ENCODE results near the gene SERTAD2. TPM values are rescaled to one million over a fixed set of nuclear protein-coding genes. Genes with fewer than 3 reads are reported as not detected.

The SERTAD2 gene
- total RNA-seq, 2 experiments from 2014 or later, result 50.5 to 54.1 TPM

GRCh38 chr2:64587561-64587960 is 66.2 kb downstream of the SERTAD2 start:
- Mint-ChIP-seq H3K4me3 (no peak overlapping the region), H3K27ac (no peak overlapping the region), H3K4me1 (ENCODE audit: low read depth) (no peaks in the 10 kb centered on the region), H3K27me3 (no peaks in the 10 kb centered on the region), H3K9me3 (no peaks in the 10 kb centered on the region), H3K36me3 (ENCODE audit: low read depth) (peaks cover 57% of the 10 kb centered on the region)
- H3K9me3 ChIP-seq (ENCODE audit: control insufficient read depth in 1 of 2, insufficient read depth in 1 of 2, low read length in 2 of 2), result no peaks in the 10 kb centered on the region
- ChIA-PET POLR2A (interaction anchor here (0.9 to 1.6 kb wide), 6 partner anchors 19 to 276 kb away, joined by 3 to 5 read pairs (median 4); partner anchors contain the start of genes AFTPH and SERTAD2), CTCF (interaction anchor here (0.6 to 1.6 kb wide), 10 partner anchors 8 to 285 kb away, joined by 3 to 8 read pairs (median 4); no protein-coding TSS in a partner anchor)
- no peak for ATAC-seq (ENCODE audit: poor library complexity)
- H3K36me3 ChIP-seq (ENCODE audit: insufficient read depth, low read length), result peaks cover 63% of the 10 kb centered on the region
- no peak overlapping the region for H3K4me3 ChIP-seq (ENCODE audit: low read length)
- intact Hi-C loops (cut with DNase I, micrococcal nuclease), result loop anchor here (1.0 to 2.0 kb wide), 3 partner anchors 59 to 286 kb away; no protein-coding TSS in a partner anchor
- no peaks in the 10 kb centered on the region for H3K4me1 ChIP-seq (ENCODE audit: insufficient read depth, low read length)
- no peak for TF ChIP-seq CTCF (IDR thresholded peaks at IDR 0.05)
- H3K27ac ChIP-seq (ENCODE audit: low read depth in 1 of 2, low read length in 2 of 2), result no peak overlapping the region
- DNase-seq, result no peak
- no peaks in the 10 kb centered on the region for H3K27me3 ChIP-seq (ENCODE audit: control insufficient read depth in 1 of 2, insufficient read depth in 2 of 2, low read length in 2 of 2)

DNA sequence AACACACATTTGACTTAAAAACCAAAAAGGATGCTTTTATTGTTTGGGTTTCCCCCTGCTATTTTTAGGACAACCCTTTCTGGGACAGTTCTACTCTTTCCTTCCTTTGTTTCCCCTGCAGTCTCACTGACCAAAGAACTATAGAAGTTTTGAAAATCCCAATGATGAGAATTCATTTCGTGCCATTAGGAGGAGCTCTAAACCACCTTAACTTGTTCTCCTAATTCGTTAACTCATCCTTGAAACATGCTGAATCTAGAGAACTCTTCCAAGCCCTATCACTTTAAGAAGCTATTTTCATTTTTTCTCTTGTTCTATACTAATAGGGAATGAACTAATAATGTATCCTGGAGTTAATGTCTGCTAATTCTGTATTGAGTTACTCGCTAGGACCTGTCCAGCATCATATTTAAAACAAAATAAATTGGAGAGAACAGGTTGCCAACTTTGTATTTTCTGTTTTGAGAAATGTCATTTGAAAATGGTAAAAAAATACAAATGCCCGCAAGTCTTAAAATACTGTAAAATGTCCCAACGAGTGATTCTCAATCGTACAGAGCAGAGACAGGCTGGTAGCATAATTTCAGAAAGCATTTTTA is 66.7 kb downstream of the SERTAD2 start:
- no peaks in the 10 kb centered on the region for H3K9me3 ChIP-seq (ENCODE audit: control insufficient read depth in 1 of 2, insufficient read depth in 1 of 2, low read length in 2 of 2)
- Mint-ChIP-seq H3K4me3 (no peak overlapping the region), H3K4me1 (ENCODE audit: low read depth) (no peaks in the 10 kb centered on the region), H3K27me3 (no peaks in the 10 kb centered on the region), H3K27ac (no peak overlapping the region), H3K36me3 (ENCODE audit: low read depth) (peaks cover 54% of the 10 kb centered on the region), H3K9me3 (no peaks in the 10 kb centered on the region)
- DNase-seq (peak in 3 of 14 experiments; percentile 48 to 71 (median 68)), ATAC-seq (ENCODE audit: poor library complexity) (peak; percentile 72)
- intact Hi-C loops (cut with DNase I, micrococcal nuclease), result loop anchor here (1.0 to 2.0 kb wide), 3 partner anchors 60 to 286 kb away; no protein-coding TSS in a partner anchor
- no peak overlapping the region for H3K27ac ChIP-seq (ENCODE audit: low read depth in 1 of 2, low read length in 2 of 2)
- ChIA-PET CTCF (interaction anchor here (0.6 to 1.6 kb wide), 10 partner anchors 9 to 286 kb away, joined by 3 to 8 read pairs (median 4); no protein-coding TSS in a partner anchor), POLR2A (interaction anchor here (0.9 to 1.6 kb wide), 6 partner anchors 20 to 277 kb away, joined by 3 to 5 read pairs (median 4); partner anchors contain the start of genes AFTPH and SERTAD2)
- no peaks in the 10 kb centered on the region for H3K4me1 ChIP-seq (ENCODE audit: insufficient read depth, low read length)
- peak; percentile 67 for TF ChIP-seq CTCF (IDR thresholded peaks at IDR 0.05)
- H3K27me3 ChIP-seq (ENCODE audit: control insufficient read depth in 1 of 2, insufficient read depth in 2 of 2, low read length in 2 of 2), result no peaks in the 10 kb centered on the region
- no peak overlapping the region for H3K4me3 ChIP-seq (ENCODE audit: low read length)
- peaks cover 61% of the 10 kb centered on the region for H3K36me3 ChIP-seq (ENCODE audit: insufficient read depth, low read length)

DNA sequence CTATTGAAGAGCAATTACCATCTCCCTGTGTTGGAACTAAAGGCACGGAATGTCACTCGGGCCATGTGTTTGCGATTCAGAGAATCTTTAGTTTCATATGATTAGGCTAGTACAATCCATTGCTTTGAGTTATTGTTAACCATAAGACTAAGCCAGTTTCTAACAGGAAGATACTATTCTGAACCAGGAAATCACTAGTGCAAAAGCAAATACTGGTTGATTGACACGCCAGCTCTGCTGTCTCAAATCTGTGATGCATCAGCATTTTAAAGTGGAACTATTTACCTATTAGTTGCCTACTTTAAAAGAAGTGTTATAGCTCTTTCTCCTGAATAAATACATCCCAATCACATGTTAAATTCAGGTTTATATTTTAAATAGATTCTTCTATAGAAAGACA is 67.7 kb downstream of the SERTAD2 start:
- no peak overlapping the region for H3K27ac ChIP-seq (ENCODE audit: low read depth in 1 of 2, low read length in 2 of 2)
- intact Hi-C loops (cut with DNase I, micrococcal nuclease), result loop anchor here in 1 of 2 experiments (2.0 kb wide), 1 partner anchor 61 kb away; no protein-coding TSS in a partner anchor
- H3K27me3 ChIP-seq (ENCODE audit: control insufficient read depth in 1 of 2, insufficient read depth in 2 of 2, low read length in 2 of 2), result no peaks in the 10 kb centered on the region

More for the DNA sequence above, 67.7 kb downstream of the SERTAD2 start:
- H3K4me3 Mint-ChIP-seq, result no peak overlapping the region
- peaks cover 56% of the 10 kb centered on the region for H3K36me3 ChIP-seq (ENCODE audit: insufficient read depth, low read length)
- no peak overlapping the region for H3K4me3 ChIP-seq (ENCODE audit: low read length)
- no peaks in the 10 kb centered on the region for H3K9me3 ChIP-seq (ENCODE audit: control insufficient read depth in 1 of 2, insufficient read depth in 1 of 2, low read length in 2 of 2)
- H3K36me3 Mint-ChIP-seq (ENCODE audit: low read depth), result peaks cover 48% of the 10 kb centered on the region
- no peak for TF ChIP-seq CTCF (IDR thresholded peaks at IDR 0.05)
- DNase-seq (no peak), ATAC-seq (ENCODE audit: poor library complexity) (no peak)
- no peaks in the 10 kb centered on the region for H3K4me1 ChIP-seq (ENCODE audit: insufficient read depth, low read length)
- ChIA-PET CTCF (interaction anchor here (1.5 to 1.6 kb wide), 3 partner anchors 12 to 281 kb away, joined by 5 to 8 read pairs (median 8); no protein-coding TSS in a partner anchor), POLR2A (interaction anchor here (1.3 to 1.6 kb wide), 3 partner anchors 21 to 165 kb away, joined by 4 to 5 read pairs (median 4); partner anchors contain the start of gene SERTAD2)
- H3K27ac Mint-ChIP-seq, result no peak overlapping the region
- no peaks in the 10 kb centered on the region for H3K9me3 Mint-ChIP-seq
- H3K27me3 Mint-ChIP-seq, result no peaks in the 10 kb centered on the region
- no peaks in the 10 kb centered on the region for H3K4me1 Mint-ChIP-seq (ENCODE audit: low read depth)
